Measurements from ENCODE around the gene MOK.

The MOK gene

DNA sequence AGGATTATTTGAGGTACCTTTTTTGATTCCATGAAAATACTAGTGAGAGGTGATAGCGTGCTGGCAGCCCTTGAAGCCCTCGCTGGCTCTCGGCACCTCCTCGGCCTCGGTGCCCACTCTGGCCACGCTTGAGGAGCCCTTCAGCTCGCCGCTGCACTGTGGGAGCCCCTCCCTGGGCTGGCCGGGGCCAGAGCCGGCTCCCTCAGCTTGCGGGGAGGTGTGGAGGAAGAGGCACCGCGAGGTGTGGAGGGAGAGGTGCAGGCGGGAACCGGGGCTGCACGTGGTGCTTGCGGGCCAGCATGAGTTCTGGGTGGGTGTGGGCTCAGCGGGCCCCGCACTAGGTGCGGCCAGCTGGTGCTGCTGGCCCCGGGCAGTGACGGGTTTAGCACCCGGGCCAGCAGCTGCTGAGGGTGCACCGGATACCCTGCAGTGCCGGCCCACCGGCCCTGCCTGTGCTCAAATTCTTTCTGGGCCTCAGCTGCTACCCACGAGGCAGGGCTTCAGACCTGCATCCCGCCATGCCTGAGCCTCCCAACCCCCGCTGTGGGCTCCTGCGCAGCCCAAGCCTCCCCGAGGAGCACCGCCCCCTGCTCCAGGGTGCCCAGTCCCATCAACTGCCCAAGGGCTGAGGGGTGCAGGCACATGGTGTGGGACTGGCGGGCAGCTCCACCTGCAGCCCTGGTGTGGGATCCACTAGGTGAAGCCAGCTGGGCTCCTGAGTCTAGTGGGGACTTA, 7.4 kb downstream of the MOK start:
- peaks cover 3% of the 10 kb centered on the region for H3K4me1 ChIP-seq
- H2AFZ ChIP-seq, result no peak overlapping the region
- H3K36me3 ChIP-seq (ENCODE audit: control insufficient read depth, insufficient read depth, low read length), result no peaks in the 10 kb centered on the region
- no peak overlapping the region for H3K27ac ChIP-seq
- TF ChIP-seq, protein P1, sequence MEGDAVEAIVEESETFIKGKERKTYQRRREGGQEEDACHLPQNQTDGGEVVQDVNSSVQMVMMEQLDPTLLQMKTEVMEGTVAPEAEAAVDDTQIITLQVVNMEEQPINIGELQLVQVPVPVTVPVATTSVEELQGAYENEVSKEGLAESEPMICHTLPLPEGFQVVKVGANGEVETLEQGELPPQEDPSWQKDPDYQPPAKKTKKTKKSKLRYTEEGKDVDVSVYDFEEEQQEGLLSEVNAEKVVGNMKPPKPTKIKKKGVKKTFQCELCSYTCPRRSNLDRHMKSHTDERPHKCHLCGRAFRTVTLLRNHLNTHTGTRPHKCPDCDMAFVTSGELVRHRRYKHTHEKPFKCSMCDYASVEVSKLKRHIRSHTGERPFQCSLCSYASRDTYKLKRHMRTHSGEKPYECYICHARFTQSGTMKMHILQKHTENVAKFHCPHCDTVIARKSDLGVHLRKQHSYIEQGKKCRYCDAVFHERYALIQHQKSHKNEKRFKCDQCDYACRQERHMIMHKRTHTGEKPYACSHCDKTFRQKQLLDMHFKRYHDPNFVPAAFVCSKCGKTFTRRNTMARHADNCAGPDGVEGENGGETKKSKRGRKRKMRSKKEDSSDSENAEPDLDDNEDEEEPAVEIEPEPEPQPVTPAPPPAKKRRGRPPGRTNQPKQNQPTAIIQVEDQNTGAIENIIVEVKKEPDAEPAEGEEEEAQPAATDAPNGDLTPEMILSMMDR (IDR thresholded peaks at IDR 0.05), result no peak
- no peak overlapping the region for H3K4me3 ChIP-seq (ENCODE audit: low read depth, low read length)
- H3K4me2 ChIP-seq (ENCODE audit: low read length), result no peak overlapping the region
- H3K27me3 ChIP-seq (ENCODE audit: control insufficient read depth, insufficient read depth, low read length), result no peaks in the 10 kb centered on the region
- H3K9ac ChIP-seq, result no peak overlapping the region
- no peaks in the 10 kb centered on the region for H3K9me3 ChIP-seq (ENCODE audit: control insufficient read depth, low read length)
- H3K79me2 ChIP-seq, result peaks cover 17% of the 10 kb centered on the region

DNA sequence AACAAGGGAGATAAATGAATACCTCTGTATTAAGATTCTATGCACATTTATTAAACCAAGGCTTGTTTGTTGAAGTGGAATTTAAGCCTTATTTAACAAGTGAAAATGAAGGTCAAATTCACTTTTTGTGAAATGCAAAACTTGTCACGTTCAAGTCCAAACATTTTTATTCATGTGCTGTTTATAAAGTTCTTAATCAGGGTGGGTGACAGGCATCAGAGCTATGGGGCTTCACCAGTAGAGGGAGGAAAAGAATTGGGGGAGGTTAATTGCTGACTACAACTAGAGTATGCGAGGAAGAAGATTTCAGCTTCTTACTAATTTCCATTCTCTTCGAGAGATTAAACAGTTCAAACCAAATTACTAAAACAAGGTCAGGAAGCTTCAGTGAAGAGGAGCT, 9.7 kb downstream of the MOK start:
- Histone ChIP-seq H3K4me3 (ENCODE audit: low read depth, low read length) (no peak overlapping the region), H3K4me1 (peaks cover 3% of the 10 kb centered on the region), H3K27me3 (ENCODE audit: control insufficient read depth, insufficient read depth, low read length) (no peaks in the 10 kb centered on the region), H3K9ac (no peak overlapping the region), H3K27ac (no peak overlapping the region), H3K36me3 (ENCODE audit: control insufficient read depth, insufficient read depth, low read length) (no peaks in the 10 kb centered on the region), H3K79me2 (peaks cover 15% of the 10 kb centered on the region), H2AFZ (no peak overlapping the region), H3K4me2 (ENCODE audit: low read length) (no peak overlapping the region), H3K9me3 (ENCODE audit: control insufficient read depth, low read length) (no peaks in the 10 kb centered on the region)
- TF ChIP-seq, protein P1 (IDR thresholded peaks at IDR 0.05), result no peak

DNA sequence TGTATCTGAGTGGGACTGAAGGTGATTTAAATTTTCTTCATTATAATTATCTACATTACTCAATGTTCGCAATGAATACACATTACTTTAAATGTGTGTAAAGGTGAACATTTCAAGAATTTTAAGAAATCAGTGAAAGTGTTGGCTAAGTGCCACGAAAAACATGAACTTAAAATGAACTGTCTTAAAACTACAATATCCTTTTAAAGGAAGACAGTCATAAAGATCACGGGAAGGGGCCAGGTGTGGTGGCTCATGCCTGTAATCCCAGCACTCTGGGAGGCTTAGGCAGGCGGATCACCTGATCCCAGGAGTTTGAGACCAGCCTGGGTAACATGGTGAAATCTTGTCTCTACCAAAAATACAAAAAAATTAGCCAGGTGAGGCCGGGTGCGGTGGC, 11.2 kb downstream of the MOK start:
- peaks cover 18% of the 10 kb centered on the region for H3K79me2 ChIP-seq
- H3K4me3 ChIP-seq (ENCODE audit: low read depth, low read length), result no peak overlapping the region
- no peaks in the 10 kb centered on the region for H3K27me3 ChIP-seq (ENCODE audit: control insufficient read depth, insufficient read depth, low read length)
- no peaks in the 10 kb centered on the region for H3K36me3 ChIP-seq (ENCODE audit: control insufficient read depth, insufficient read depth, low read length)
- H3K27ac ChIP-seq, result no peak overlapping the region
- H3K9me3 ChIP-seq (ENCODE audit: control insufficient read depth, low read length), result no peaks in the 10 kb centered on the region
- H3K4me1 ChIP-seq, result peaks cover 3% of the 10 kb centered on the region
- no peak overlapping the region for H3K4me2 ChIP-seq (ENCODE audit: low read length)
- no peak overlapping the region for H3K9ac ChIP-seq
- TF ChIP-seq, protein P1 (IDR thresholded peaks at IDR 0.05), result no peak
- no peak overlapping the region for H2AFZ ChIP-seq

DNA sequence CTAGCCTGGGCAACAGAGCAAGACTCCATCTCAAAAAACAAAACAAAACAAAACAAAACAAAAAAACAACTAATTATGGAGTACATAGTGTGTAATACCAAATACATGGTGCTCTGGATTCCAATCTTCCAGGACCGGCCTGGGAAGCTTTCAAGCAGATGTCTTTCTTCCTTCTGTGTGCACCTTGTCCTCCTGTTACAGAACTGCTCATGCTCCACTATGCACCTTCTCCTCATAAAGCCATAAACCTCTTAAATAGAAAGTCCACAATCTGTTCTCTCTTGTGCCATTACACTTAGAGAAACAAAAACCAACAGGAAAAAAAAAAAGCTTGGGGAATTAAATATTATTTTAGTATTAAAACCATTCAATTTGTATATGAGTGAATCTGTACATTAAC, 12.5 kb downstream of the MOK start:
- no peak overlapping the region for H2AFZ ChIP-seq
- H3K9ac ChIP-seq, result no peak overlapping the region
- no peak overlapping the region for H3K4me3 ChIP-seq (ENCODE audit: low read depth, low read length)
- peaks cover 3% of the 10 kb centered on the region for H3K4me1 ChIP-seq
- H3K4me2 ChIP-seq (ENCODE audit: low read length), result no peak overlapping the region
- H3K9me3 ChIP-seq (ENCODE audit: control insufficient read depth, low read length), result no peaks in the 10 kb centered on the region
- H3K79me2 ChIP-seq, result peaks cover 24% of the 10 kb centered on the region
- TF ChIP-seq, protein P1 (IDR thresholded peaks at IDR 0.05), result no peak
- no peaks in the 10 kb centered on the region for H3K36me3 ChIP-seq (ENCODE audit: control insufficient read depth, insufficient read depth, low read length)
- H3K27me3 ChIP-seq (ENCODE audit: control insufficient read depth, insufficient read depth, low read length), result no peaks in the 10 kb centered on the region
- no peak overlapping the region for H3K27ac ChIP-seq

DNA sequence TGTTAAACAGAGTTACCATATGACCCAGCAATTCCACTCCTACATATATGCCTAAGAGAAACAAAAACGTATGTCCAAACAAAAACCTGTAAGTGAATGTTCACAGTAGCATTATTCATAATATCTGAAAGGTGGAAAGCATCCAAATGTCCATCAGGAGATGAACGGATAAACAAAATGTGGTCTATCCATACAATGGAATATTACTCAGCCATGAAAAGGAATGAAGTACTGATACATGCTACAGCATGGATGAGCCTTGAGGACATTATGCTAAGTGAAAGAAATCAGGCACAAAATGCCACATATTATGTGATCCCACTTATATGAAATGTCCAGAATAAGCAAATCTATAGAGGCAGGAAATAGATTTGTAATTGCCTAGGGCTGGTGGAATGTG, 16.8 kb downstream of the MOK start:
- H3K4me1 ChIP-seq, result no peaks in the 10 kb centered on the region
- H3K4me3 ChIP-seq (ENCODE audit: low read depth, low read length), result no peak overlapping the region
- peaks cover 18% of the 10 kb centered on the region for H3K79me2 ChIP-seq
- H3K9ac ChIP-seq, result no peak overlapping the region
- H3K27ac ChIP-seq, result no peak overlapping the region
- H3K36me3 ChIP-seq (ENCODE audit: control insufficient read depth, insufficient read depth, low read length), result no peaks in the 10 kb centered on the region
- H3K9me3 ChIP-seq (ENCODE audit: control insufficient read depth, low read length), result no peaks in the 10 kb centered on the region
- TF ChIP-seq, protein P1 (IDR thresholded peaks at IDR 0.05), result no peak
- no peak overlapping the region for H3K4me2 ChIP-seq (ENCODE audit: low read length)
- no peak overlapping the region for H2AFZ ChIP-seq
- no peaks in the 10 kb centered on the region for H3K27me3 ChIP-seq (ENCODE audit: control insufficient read depth, insufficient read depth, low read length)
